ENCODE results near the gene CREBBP. TPM values are rescaled to one million over a fixed set of nuclear protein-coding genes. Genes with fewer than 3 reads are reported as not detected.

Gene CREBBP
- polyA plus RNA-seq, 1 donor (not counting 4 experiments of a cell fraction or from before 2014, with no cell fraction given) = 5.0 TPM

GRCh38 chr16:3687021-3687420, 193.5 kb downstream of the CREBBP start:
- H3K79me2 ChIP-seq (ENCODE audit: control insufficient read depth, insufficient read depth, low read length) = peaks cover 2% of the 10 kb centered on the region
- no peak overlapping the region for H3K9ac ChIP-seq (ENCODE audit: control insufficient read depth, extremely low read depth, insufficient read depth, low read length)
- FAIRE-seq (no peak), DNase-seq (ENCODE audit: low read depth, low spot score) (no peak)
- TF ChIP-seq, protein P1, sequence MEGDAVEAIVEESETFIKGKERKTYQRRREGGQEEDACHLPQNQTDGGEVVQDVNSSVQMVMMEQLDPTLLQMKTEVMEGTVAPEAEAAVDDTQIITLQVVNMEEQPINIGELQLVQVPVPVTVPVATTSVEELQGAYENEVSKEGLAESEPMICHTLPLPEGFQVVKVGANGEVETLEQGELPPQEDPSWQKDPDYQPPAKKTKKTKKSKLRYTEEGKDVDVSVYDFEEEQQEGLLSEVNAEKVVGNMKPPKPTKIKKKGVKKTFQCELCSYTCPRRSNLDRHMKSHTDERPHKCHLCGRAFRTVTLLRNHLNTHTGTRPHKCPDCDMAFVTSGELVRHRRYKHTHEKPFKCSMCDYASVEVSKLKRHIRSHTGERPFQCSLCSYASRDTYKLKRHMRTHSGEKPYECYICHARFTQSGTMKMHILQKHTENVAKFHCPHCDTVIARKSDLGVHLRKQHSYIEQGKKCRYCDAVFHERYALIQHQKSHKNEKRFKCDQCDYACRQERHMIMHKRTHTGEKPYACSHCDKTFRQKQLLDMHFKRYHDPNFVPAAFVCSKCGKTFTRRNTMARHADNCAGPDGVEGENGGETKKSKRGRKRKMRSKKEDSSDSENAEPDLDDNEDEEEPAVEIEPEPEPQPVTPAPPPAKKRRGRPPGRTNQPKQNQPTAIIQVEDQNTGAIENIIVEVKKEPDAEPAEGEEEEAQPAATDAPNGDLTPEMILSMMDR (optimal IDR thresholded peaks at IDR 0.05 in 1 of 3, IDR thresholded peaks at IDR 0.05 in 1 of 3, conservative IDR thresholded peaks at IDR 0.05 in 1 of 3; ENCODE audit: extremely low read depth in 1 of 3, insufficient read depth in 2 of 3, low read length in 3 of 3) = no peak
- no peak for TF ChIP-seq EZH2 (IDR thresholded peaks at IDR 0.05; ENCODE audit: low read length)
- no peak overlapping the region for H2AFZ ChIP-seq (ENCODE audit: control insufficient read depth, low read length)
- H3K9me1 ChIP-seq (ENCODE audit: control insufficient read depth, extremely low read depth, insufficient read depth, low read length) = no peaks in the 10 kb centered on the region
- dilution Hi-C loops (cut with MboI; ENCODE audit: extremely low pct_ligation_motif_present, low sequenced_read_pairs) = no loop called here
- H3K9me3 ChIP-seq (ENCODE audit: control insufficient read depth, low read depth, low read length) = no peaks in the 10 kb centered on the region
- no peak overlapping the region for H3K4me2 ChIP-seq (ENCODE audit: control insufficient read depth, extremely low read depth, insufficient read depth, low read depth, low read length)
- peaks cover 15 to 26% of the 10 kb centered on the region in 2 experiments for H3K36me3 ChIP-seq (ENCODE audit: control insufficient read depth in 2 of 2, extremely low read depth in 1 of 2, insufficient read depth in 2 of 2, low read length in 2 of 2)
- no peaks in the 10 kb centered on the region for H3K27me3 ChIP-seq (ENCODE audit: control insufficient read depth, extremely low read depth, insufficient read depth, low read length)
- H3K4me3 ChIP-seq (ENCODE audit: control insufficient read depth in 2 of 3, extremely low read depth in 1 of 3, insufficient read depth in 2 of 3, low read depth in 1 of 3, low read length in 3 of 3) = no peak overlapping the region
- H4K20me1 ChIP-seq (ENCODE audit: control insufficient read depth, extremely low read depth, insufficient read depth, low read length) = no peaks in the 10 kb centered on the region
- no peak overlapping the region for H3K27ac ChIP-seq (ENCODE audit: control insufficient read depth, insufficient read depth, low read length)
- H3K4me1 ChIP-seq (ENCODE audit: control insufficient read depth, extremely low read depth, insufficient read depth, low read length) = peaks cover 10% of the 10 kb centered on the region

GRCh38 chr16:3681206-3681605, 199.3 kb downstream of the CREBBP start:
- Histone ChIP-seq H4K20me1 (ENCODE audit: control insufficient read depth, extremely low read depth, insufficient read depth, low read length) (no peaks in the 10 kb centered on the region), H3K36me3 (ENCODE audit: control insufficient read depth in 2 of 2, extremely low read depth in 1 of 2, insufficient read depth in 2 of 2, low read length in 2 of 2) (peaks cover 25 to 26% of the 10 kb centered on the region in 2 experiments), H3K79me2 (ENCODE audit: control insufficient read depth, insufficient read depth, low read length) (no peaks in the 10 kb centered on the region), H2AFZ (ENCODE audit: control insufficient read depth, low read length) (no peak overlapping the region), H3K27me3 (ENCODE audit: control insufficient read depth, extremely low read depth, insufficient read depth, low read length) (no peaks in the 10 kb centered on the region), H3K4me2 (ENCODE audit: control insufficient read depth, extremely low read depth, insufficient read depth, low read depth, low read length) (no peak overlapping the region), H3K4me1 (ENCODE audit: control insufficient read depth, extremely low read depth, insufficient read depth, low read length) (no peaks in the 10 kb centered on the region), H3K9me1 (ENCODE audit: control insufficient read depth, extremely low read depth, insufficient read depth, low read length) (no peaks in the 10 kb centered on the region), H3K27ac (ENCODE audit: control insufficient read depth, insufficient read depth, low read length) (no peak overlapping the region), H3K9me3 (ENCODE audit: control insufficient read depth, low read depth, low read length) (no peaks in the 10 kb centered on the region), H3K9ac (ENCODE audit: control insufficient read depth, extremely low read depth, insufficient read depth, low read length) (no peak overlapping the region), H3K4me3 (ENCODE audit: control insufficient read depth in 2 of 3, extremely low read depth in 1 of 3, insufficient read depth in 2 of 3, low read depth in 1 of 3, low read length in 3 of 3) (no peak overlapping the region)
- DNase-seq (ENCODE audit: low read depth, low spot score) (no peak), FAIRE-seq (no peak)
- TF ChIP-seq, protein P1 (optimal IDR thresholded peaks at IDR 0.05 in 1 of 3, IDR thresholded peaks at IDR 0.05 in 1 of 3, conservative IDR thresholded peaks at IDR 0.05 in 1 of 3; ENCODE audit: extremely low read depth in 1 of 3, insufficient read depth in 2 of 3, low read length in 3 of 3) = no peak
- TF ChIP-seq EZH2 (IDR thresholded peaks at IDR 0.05; ENCODE audit: low read length) = no peak
- dilution Hi-C loops (cut with MboI; ENCODE audit: extremely low pct_ligation_motif_present, low sequenced_read_pairs) = no loop called here
